GM12874 (cell line): ENCODE results near the gene NECAB3.

Experiments
- TF ChIP-seq, protein P1 (sequence below): IDR thresholded peaks from 2 replicates; pipeline ENCODE4 v1.5.1; 2011; ENCODE audit warnings: low read depth, mild to moderate bottlenecking, control low read depth, low read length, moderate library complexity; ENCODE audit not compliant: insufficient read depth

Gene NECAB3

DNA sequence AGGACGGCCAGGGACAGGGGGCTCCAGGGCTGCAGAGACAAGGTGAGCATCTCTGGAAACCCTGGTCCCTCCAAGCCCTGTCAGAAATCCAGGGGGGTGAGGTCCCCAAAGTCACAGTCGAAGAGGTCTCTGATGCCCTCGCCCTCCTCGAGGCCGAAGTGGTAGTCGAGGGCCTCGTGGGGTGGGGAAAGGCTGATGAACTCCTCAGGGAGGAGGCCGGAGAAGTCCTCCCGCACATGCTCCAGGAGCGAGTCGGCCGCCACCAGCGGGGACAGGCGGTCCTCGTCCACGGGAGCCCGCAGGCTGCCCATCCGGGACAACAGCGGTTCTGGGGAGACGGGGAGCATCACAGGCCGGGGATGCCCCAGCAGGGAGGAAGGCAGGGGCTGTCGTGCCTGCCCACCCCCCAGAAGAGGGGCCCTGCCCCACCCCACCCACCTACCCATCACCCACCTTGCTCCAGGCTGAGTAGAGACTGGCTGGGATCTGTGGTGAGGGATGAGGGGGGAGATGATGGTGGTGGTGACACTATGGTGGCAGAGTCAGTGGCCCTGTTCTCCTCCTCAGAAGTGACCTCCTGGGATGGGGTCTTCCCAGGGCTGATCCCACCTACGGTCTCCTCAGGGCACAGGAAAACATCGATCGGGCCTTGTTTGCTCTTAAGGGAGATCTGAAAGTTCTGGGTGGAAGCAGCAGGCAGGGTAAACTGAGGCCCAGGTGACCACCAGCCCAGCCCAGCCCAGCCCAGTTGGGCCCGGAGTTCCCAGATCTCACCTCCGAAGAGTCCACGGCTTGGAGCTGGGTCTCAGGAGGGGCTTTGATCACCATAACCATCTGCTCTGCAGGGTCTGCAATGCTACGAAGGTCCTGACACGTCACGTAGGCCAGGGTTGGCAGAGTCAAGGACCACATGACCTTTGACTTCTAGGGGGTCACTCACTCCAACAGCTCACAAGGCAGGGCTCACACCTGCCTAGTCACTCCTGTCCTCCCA is 2.7 kb upstream of the NECAB3 start:
- TF ChIP-seq, protein P1, sequence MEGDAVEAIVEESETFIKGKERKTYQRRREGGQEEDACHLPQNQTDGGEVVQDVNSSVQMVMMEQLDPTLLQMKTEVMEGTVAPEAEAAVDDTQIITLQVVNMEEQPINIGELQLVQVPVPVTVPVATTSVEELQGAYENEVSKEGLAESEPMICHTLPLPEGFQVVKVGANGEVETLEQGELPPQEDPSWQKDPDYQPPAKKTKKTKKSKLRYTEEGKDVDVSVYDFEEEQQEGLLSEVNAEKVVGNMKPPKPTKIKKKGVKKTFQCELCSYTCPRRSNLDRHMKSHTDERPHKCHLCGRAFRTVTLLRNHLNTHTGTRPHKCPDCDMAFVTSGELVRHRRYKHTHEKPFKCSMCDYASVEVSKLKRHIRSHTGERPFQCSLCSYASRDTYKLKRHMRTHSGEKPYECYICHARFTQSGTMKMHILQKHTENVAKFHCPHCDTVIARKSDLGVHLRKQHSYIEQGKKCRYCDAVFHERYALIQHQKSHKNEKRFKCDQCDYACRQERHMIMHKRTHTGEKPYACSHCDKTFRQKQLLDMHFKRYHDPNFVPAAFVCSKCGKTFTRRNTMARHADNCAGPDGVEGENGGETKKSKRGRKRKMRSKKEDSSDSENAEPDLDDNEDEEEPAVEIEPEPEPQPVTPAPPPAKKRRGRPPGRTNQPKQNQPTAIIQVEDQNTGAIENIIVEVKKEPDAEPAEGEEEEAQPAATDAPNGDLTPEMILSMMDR: no peak

DNA sequence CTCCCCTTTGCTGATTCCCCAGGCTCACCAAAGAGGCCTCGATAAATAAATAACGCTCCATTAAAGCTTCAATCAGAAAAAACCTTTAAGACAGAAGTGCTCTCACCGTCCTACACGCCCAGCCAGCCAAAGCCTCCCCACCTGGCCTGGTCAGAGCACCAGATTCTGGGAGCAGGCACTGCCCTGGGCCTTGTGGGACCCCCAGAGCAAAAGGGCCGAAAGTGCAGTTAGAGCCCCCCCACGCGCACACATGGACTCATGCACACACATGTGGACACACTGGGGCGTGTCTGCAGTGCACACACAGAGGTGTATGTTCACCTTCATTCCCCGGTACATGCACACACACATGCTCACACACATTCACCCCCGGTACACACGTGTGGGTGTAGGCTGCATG is 1.9 kb upstream of the NECAB3 start:
- TF ChIP-seq, protein P1: no peak

DNA sequence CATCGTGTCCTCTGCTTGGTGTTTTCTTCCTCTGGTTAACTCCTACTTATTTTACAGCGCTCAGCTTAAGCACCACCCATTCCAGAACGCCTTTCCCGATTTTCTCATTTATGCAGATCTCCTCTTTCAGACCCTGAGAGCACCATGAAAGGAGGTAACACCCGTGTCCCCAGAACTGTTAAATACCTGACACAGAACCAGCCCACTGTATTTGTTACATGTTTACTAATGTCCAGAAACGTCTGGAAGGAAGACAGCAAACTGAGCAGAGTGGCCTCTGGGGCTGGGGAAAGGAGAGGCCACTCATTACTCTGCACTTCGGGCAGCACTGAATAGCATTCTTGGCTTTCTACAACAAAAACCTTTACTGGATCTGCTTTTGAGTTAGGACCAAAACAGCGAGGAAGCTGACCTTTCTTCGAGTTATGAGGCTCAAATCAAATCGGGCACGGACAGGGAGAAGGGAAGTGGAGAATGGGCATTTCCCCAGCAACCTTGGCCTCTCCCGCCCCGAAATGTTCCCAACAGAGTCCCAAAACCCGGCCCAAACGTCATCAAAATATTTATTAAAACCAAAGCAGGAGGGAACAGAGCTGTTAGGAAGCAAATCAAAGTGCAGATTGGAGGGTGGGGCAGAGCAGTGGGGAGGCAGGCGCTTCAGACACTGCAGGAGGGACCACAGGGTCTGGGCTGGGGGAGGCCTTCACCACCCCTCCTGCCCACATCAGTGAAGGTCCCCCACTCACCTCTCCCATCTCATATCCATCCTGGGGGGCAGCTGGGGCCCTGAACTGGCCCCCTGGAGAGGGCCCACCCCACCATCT is 1.1 kb upstream of the NECAB3 start:
- TF ChIP-seq, protein P1: no peak

DNA sequence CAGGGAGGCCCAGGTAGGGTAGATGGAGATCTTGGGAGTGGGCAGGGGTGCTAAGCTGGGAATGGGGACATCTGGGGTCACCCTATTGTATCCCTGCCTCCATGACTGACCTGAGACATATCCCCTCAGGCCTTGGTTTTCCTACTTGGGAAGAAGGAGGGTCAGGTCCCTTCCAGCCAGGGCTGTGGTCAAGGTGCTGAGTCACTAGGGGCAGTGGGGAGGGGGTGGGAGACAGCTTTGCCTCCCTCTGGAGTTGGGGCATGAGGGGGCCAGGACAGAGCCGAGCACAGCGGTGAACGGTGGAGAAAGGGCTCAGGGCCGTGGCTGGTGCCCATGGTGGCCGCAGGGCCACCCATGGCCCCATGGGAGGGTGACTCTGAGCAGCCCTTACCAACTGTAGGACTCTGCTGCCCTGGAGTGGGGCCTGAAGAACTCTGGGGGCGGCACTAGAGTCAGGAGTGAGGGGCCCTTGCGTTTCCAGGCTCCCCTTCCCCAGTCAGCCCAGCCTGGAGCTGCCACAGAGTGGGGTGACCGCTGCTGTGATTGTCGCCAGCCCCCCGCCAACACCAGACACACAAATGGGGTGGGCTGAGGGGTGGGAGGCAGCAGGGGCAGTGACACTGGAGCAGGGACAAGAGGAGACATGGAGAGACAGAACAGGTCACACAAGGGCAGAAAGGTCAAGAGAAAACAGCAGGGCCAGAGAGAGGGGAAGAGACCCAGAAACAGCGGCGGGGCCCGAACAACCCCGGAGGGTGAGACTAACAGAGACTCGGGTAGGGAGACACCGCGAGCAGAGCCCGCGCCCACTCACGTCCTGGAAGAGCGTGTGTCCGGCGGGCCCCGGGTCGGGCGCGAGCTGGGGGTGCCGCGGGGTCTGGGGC is 576 bp downstream of the NECAB3 start:
- TF ChIP-seq, protein P1: no peak

DNA sequence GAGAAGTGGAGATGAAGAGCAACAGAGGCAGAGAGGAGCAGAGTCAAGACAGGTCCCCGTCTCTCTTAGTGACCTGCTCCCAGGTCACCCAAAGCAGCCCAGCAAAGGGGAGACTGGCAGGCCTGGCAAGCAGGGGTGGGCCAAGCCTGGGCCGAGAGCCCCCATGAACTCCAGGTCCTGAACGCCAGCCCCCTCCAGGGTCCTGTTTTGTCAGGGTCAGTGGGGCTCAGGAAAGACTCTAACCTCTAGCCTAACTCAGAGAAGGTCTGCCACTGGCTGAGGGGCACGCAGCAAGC is 1.2 kb downstream of the NECAB3 start:
- TF ChIP-seq, protein P1: no peak

DNA sequence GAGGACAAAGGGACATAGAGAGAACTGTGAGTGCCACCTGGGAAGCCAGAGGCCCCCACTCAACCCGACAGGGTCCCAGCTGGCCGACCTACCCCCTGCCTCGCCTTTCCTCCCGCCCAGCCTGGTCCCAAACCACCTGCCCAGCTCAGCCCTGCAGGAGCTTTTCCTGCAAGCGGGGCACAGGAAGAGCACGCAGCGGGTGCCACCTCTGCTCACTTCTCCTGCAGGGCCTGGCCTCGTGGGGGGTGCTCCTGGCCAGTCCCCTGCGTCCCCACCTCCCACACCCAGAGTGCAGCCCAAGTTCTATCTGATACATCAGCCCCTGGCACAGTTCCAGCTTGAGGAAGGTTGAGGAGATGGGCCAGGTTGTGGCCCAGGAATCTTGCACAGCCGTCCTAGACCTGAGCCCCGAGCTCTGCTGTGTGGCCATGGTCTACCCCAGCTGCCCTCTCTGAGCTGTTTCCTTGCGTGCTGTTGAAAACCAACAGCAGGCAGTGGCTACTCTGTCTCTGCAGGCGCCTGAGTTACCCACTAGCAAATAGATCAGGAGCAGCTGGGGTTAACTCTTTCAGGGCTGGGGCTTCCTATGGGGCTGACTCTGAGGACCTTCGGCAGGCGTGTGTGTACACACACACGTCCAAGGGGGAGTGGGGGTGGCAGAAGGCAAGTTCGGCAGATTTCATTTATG is 1.7 kb downstream of the NECAB3 start:
- TF ChIP-seq, protein P1: no peak
